HG03097 (cell line): ENCODE results near the gene HOXB7.
A peak's percentile ranks its signal among the peaks of the same experiment; 100 is the strongest.

Source experiments
- ATAC-seq: cut with Tn5 transposase; IDR thresholded peaks from one replicate; pipeline ENCODE4 v1.9.1; 2021; ENCODE audit not compliant: unreplicated experiment, low FRiP score

Gene HOXB7

DNA sequence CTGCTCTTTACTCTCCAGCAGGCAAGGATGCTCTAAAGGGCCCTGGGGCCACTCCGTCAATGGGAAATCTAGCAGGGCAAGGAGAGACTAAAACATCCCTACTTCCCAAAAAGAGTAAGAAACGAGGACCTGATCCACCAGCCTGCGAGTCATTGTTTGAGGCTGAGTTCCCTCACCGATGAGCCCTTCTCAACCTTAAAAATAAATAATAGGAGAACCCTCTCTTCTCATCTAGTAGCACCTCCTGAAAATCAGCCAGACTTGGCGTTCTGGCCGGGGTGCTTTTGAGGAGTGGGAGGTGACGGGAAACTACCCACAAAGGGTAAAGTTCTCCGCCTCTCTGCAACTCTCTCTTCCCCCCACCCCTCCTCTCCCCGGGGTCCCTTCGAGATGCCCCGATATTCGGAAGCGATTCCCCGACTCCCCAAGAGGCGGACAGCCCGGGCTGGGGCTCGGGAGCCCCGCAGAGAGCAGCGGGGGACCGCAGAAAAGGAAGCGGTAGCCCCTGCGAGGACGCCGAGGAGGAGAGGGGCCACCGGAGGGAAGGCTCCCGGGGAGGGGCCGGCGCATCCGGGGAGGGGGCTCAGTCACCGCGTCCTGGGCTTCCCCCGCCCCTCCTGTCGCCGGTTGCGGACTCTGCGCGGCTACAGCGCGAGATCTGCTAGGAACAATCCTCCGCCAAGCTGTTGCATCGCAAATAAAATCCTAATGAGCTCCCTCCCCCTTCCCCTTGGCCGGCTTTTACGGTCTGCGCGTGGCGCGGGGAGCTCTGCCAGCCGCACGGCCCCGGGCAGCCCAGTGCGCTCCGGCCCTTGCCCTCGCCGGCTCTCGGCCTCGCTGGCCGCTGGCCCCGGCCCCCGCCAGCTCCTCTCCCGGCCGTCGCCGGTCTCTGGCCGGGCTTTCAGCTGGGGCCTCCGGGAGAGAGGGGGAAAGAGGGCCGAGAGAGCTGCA, 14.0 kb upstream of the HOXB7 start:
- no peak for ATAC-seq

DNA sequence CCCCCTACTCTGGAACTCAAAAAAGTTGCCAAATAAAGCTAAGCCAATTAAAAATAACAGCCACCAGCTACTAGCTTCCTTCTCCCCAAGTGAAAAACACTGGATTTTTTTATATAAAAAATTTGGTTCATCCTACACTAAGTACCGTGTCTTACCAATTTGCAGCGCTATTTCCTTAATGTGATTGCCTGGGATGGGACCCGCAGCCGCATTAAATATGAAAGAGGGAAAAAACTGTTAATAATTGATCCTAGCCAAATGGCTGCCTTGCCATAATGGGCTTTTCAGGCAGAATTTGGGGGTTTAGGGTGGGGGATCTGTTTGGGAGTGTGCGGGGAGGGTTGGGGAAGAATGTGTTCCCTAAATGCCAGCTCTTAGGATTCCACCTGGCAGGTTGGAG, 13.3 kb upstream of the HOXB7 start:
- ATAC-seq: no peak

- no peak for ATAC-seq
These were observed 12.8 kb upstream of the HOXB7 start for GRCh38 chr17:48623583-48623982.

DNA sequence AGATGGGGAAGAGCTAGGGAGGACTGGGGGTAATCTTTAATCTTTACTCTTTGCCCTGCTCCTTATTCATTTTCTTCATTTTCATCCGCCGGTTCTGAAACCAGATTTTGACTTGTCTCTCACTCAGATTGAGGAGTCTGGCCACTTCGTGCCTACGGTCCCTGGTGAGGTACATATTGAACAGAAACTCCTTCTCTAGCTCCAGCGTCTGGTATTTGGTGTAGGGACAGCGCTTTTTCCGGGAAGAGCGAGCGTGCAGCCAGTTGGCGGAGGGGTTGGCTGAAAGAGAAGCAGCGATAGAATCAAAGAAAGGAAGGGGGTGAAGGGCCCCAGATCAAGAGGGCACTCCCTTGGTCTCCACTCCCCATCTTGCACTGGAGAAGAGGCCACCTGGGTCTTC, 12.0 kb upstream of the HOXB7 start:
- no peak for ATAC-seq

- ATAC-seq: no peak
These were observed 10.9 kb upstream of the HOXB7 start for GRCh38 chr17:48621410-48622392.

DNA sequence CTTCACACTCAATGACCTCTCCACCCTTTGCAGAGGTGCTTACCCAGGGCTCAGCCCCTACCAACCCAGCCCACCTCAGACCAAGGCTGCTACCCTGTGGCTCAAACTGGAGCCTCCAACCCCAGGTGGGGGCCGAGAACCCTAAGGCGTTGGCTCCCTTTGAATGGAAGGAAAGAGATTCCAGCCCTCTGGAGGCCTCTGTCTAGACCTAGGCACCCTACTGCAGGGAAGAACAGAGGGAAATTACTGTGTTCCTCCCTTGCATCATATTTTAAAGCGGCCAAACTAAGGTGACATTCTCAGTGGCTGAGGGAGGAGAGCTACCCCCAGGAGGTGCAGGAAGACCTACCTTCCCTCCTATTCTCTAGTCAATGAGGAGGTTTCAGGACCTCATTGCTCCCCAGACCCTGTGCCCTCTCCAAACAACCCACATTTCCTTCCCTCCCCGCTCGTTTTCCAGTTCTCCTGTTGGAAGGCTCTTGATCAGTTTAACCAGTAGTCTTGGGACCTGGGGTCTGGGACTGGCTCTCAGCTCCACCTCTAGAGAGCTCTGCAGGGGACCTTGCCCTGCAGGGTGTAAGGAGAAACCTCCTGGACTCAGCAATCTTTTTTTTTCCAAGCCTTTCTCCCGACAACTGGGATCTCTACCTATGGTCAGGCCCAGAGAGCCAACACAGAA, 9.8 kb upstream of the HOXB7 start:
- no peak for ATAC-seq

DNA sequence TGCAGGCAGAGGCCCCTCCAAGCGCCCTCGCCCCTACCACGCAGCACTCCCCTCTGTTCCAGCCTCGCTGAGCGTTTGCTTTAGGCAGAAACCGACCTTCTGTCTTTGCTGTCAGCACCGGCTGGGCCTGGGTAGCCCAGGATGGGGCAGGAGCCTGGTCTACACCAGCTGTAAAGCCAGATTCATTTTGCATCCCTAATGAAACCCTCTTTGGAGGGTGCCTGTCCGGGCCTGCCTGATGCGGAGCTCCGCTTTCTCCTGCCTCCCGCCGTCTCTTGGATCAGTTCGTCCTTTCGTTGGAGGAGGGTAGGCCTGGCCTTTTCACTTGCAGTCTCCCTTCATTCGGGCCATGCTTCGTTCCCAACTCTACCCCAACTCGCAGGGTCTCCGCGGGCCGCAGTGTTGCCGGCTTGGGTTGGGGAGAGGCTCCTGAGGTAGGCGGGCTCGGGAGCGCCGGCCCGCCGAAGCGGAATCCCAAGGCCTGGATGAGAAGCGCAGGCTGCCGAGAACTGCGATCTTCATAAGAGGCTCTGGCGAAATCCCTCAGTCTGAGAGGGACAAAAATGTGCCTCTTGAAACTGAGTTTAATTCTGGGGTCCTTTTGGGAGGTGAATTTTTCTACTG, 9.1 kb upstream of the HOXB7 start:
- no peak for ATAC-seq

GRCh38 chr17:48618256-48618896, 7.6 kb upstream of the HOXB7 start:
- peak; percentile 52 for ATAC-seq

DNA sequence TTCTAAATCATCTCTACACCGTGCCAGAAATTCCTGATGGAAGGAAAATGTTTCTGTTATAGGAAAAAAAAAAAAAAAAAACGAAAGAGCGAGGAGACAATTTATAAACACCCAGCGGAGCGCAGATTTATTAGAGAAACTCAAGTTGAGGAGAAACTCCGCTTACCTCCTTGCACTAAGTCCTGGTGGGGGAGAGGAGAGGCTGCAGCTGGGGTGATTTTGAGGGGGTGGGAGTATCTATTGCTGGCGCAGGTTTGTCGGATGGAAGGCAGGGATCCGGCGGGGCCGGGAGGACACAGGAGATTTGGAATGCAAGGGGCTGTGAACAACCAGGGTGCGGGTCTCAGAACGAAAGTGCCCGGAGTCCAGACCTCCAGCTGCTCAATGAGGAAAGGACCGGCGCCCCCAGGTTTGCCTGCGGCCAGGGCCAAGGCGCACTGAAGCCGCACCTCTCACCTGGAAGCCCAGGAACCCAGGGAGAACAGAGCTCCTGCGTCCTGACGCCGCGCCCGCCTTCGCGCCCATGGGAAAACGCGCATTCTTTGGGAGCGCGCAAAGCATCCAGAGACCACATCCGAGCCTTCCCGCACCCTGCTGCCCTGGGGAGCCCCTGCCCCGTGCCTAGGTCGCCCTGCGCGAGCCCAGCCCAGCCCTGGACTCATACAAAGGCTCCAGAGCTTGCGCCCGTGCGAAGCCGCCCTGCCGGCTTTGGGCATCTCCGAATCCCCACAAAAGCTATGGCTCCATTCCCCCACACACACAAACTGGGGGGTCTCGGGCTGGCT, 6.8 kb upstream of the HOXB7 start:
- ATAC-seq: no peak

- ATAC-seq: no peak
These were observed 6.1 kb upstream of the HOXB7 start for GRCh38 chr17:48616717-48617470.

GRCh38 chr17:48615963-48616716, 5.3 kb upstream of the HOXB7 start:
- ATAC-seq: no peak

- ATAC-seq: no peak
These were observed 4.5 kb upstream of the HOXB7 start, which contains the start of gene HOXB8 for GRCh38 chr17:48615047-48615962. TSS of gene HOXB8 (minus strand) at chr17:48615292. CDS start at chr17:48614704, 588 bp downstream.

DNA sequence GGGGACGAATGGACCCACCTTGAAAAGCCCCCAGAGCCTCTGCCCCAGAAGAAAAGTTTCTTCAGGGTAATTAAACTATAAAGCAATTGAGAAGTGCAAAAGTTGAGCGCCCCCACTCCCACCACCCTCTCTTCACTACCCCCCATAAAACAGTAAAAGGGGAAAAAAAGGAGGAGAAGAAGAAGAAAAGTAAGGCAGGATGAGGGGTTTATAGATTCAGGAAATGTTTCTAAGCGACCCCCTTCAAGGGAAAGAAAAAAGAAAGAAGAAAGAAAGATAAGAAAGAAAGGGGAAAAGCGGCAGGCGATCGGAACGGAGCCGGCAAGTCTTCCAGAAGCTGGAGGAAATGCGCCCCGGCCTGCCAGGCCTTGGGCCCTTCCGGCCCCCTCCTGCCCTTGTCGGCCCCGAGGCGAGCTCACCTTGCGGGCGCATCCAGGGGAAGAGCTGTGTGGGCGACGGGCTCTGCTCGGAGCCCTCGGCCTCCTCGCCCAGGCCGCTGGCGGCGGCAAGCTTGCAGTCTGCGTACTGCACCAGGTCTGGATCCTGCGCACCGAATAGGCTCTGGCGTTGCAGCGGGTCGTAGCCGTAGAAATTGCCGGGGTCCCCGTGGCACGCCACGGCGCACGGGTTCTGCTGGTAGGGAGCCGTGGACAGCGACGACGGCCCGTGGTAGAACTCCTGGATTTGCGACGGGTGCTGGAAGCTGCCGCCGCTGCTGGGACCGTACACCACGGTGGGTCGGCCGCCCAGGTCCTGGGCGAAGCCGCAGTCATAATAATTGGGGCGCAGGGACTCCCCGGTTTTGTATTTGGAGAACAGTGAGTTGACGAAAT, 3.3 kb upstream of the HOXB7 start:
- no peak for ATAC-seq

GRCh38 chr17:48612854-48613691, 2.3 kb upstream of the HOXB7 start:
- ATAC-seq: peak; percentile 41

GRCh38 chr17:48612456-48612853, 1.6 kb upstream of the HOXB7 start:
- no peak for ATAC-seq
